Measurements from ENCODE around the gene FADS6.

FADS6 gene

GRCh38 chr17:74852237-74853047 is 41.0 kb downstream of the FADS6 start:
- peak; percentile 23 for DNase-seq (ENCODE audit: low read depth)
- TF ChIP-seq CTCF (IDR thresholded peaks at IDR 0.05; ENCODE audit: low read length, missing control alignments), result no peak
- H3K4me3 ChIP-seq (replicated peaks; ENCODE audit: low read depth, low read length), result no peak overlapping the region

GRCh38 chr17:74851612-74852236 is 41.7 kb downstream of the FADS6 start:
- no peak overlapping the region for H3K4me3 ChIP-seq (replicated peaks; ENCODE audit: low read depth, low read length)
- no peak for DNase-seq (ENCODE audit: low read depth)
- TF ChIP-seq CTCF (IDR thresholded peaks at IDR 0.05; ENCODE audit: low read length, missing control alignments), result no peak

- no peak for DNase-seq (ENCODE audit: low read depth)
- TF ChIP-seq CTCF (IDR thresholded peaks at IDR 0.05; ENCODE audit: low read length, missing control alignments), result no peak
- no peak overlapping the region for H3K4me3 ChIP-seq (replicated peaks; ENCODE audit: low read depth, low read length)
Measured at GRCh38 chr17:74850914-74851313, 42.5 kb downstream of the FADS6 start.

GRCh38 chr17:74850310-74850709 is 43.1 kb downstream of the FADS6 start:
- no peak for TF ChIP-seq CTCF (IDR thresholded peaks at IDR 0.05; ENCODE audit: low read length, missing control alignments)
- no peak overlapping the region for H3K4me3 ChIP-seq (replicated peaks; ENCODE audit: low read depth, low read length)
- no peak for DNase-seq (ENCODE audit: low read depth)

- no peak for TF ChIP-seq CTCF (IDR thresholded peaks at IDR 0.05; ENCODE audit: low read length, missing control alignments)
- no peak for DNase-seq (ENCODE audit: low read depth)
- no peak overlapping the region for H3K4me3 ChIP-seq (replicated peaks; ENCODE audit: low read depth, low read length)
Measured at GRCh38 chr17:74848656-74849399, 44.6 kb downstream of the FADS6 start.

GRCh38 chr17:74846621-74847020 is 46.8 kb downstream of the FADS6 start:
- H3K4me3 ChIP-seq (replicated peaks; ENCODE audit: low read depth, low read length), result no peak overlapping the region
- no peak for DNase-seq (ENCODE audit: low read depth)
- TF ChIP-seq CTCF (IDR thresholded peaks at IDR 0.05; ENCODE audit: low read length, missing control alignments), result no peak

All from fibroblast of pulmonary artery (primary cell).